Activated CD4-positive, alpha-beta T cell treated with anti-CD3 and anti-CD28 coated beads, Interleukin-2, amount 50 U/mL, for 48 hours (primary cell): ENCODE measurements around the gene NEK11.

ENCODE experiments used
- DNase-seq, 2 experiments: peaks; one replicate each; pipeline ENCODE4 v3.0.0-alpha.2; 2020

Gene NEK11

DNA sequence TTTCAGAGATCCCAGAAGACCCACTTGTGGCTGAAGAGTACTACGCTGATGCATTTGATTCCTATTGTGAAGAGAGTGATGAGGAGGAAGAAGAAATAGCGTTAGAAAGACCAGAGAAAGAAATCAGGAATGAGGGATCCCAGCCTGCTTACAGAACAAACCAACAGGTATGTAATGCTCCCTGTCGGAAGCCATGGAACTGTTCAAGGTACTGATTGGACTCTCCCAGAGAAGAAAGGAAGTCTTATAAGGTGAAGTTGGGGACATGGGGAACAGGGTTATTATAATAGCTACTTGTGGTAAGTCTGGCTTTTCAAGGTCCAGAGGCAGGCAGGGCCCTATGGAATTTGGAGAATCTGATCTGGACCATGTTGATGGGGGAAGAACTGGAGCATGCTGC lies 201.8 kb downstream of the NEK11 start:
- no peak for DNase-seq

DNA sequence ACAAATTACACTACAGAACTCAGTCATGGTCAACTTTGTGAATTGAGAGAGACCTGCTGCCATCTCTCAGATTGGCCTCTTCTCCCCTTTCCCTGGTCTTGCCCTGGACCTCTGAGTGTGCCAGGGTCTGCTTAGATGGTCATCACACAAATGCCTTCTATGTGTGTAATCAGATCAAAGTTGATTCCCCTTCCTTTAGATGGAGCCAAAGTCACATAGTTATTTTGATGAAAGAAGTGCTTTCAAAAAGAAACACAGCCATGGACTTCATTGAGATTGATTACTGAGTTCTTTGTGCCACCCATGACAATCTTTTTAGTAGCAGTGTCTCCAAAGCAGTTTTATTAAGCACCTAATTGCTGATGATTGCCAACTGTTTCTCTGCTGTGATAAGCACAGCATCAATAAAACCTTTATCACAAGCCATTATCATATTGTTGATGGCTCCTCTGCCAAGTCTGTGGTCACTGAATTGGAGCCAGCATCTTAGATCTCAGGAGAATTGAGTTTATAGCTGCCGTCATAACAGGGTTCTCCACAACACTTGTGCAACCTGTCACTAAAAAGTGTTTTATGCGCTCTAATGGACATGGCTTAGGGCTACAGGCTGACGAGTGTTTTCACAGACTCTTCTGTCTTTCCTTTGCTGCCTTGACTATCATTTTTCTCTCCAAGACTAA lies 205.2 kb downstream of the NEK11 start:
- no peak for DNase-seq

DNA sequence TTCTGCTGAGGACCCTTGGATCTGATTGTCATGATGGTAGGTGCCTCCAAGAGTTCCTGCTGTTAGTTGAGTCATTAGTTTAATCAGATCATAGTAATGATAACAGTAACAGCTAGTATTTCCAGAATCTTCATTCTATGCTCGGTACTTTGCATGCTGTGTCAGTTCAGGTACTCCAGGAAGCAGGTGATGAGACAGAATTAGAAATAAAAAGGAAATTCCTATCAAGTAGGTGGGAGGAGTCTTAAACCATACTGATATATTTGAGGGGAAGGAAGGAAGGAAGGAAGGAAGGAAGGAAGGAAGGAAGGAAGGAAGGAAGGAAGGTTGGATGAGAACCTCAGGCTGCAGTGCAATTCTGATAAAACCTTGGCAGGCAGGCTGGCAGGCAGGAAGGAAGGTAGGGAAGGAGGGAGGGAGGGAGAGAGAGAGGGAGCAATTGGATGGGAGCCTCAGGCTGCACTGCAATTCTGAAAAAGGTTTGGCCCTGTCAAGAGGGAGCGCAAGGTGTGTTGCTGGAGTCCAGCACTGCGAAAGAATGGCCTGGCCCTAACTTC lies 206.1 kb downstream of the NEK11 start:
- no peak for DNase-seq

DNA sequence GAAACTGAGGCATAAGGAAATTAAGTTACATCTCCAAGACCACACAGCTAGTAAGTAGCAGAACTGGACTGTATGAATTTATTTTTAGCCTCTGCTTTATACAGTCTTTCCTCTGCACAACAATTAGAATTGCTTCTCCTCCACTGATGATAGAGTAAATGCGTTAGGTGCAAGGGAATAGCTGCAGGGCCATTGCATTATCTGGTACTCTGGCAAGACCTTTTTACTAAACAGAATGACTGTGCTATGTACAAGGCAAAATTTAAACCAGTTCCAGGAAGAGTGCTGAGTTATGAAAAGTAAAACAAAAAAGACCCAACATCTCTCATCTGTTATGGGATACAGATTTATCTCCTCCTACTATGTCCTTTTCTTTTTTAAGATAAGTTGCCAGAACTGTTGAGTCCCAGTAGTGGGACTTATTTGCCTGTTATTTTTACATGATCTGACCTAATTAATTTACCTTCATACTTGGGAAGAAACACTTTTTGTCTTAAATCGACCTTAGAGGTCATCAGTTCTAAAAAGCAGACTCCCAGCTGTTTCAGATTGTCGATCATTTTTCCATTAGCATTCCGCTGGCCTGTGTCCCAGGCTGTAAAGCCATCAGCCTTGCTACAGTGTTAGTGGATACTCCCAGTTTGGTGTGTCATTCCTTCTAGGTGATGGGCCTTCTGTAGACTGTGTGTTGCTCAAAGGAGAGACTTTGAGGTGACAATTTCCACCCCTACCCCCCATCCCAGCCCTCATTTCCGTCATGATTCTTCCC lies 207.4 kb downstream of the NEK11 start:
- no peak for DNase-seq

DNA sequence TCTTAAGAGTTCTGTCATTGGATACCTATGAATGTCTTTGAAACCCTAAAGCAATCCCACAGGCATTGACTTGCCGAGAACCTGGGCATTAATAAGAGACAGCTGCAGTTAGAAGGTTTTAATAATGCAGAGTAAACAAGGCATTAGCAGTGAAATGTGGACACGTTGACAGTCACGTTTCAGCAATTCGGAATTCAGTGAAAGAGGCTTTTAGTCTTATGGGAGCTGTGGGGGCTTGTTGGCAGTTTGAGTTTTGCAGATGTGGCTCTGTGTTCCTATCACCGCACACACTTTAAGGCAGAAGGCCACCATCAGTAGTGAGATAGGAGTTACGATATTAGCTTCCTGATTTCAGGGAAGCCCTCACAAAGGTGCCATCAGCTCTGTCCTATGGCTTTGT lies 209.7 kb downstream of the NEK11 start:
- DNase-seq, result no peak

- DNase-seq, result no peak
Observed at GRCh38 chr3:131238496-131238895, 211.8 kb downstream of the NEK11 start.

- DNase-seq, result no peak
Observed at GRCh38 chr3:131239267-131239666, 212.6 kb downstream of the NEK11 start.

DNA sequence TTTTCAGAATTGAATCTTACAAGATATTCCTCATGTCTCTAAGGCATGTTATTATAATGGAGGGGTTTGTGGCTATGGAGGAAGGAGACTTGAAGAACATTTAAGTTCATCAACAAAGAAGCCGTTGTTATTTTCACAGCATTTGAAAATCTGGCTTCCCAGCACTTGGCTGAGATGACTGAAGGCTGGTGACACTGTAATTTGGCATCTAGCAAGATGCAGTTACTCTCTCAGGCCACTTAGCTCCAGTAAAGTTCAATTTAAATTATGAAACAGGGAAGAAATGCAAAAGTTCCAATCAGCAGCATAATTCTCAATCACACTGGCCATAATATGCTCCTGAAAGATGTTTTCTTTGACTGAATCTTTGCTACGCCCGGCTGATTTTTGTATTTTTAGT lies 215.5 kb downstream of the NEK11 start:
- DNase-seq, result no peak

DNA sequence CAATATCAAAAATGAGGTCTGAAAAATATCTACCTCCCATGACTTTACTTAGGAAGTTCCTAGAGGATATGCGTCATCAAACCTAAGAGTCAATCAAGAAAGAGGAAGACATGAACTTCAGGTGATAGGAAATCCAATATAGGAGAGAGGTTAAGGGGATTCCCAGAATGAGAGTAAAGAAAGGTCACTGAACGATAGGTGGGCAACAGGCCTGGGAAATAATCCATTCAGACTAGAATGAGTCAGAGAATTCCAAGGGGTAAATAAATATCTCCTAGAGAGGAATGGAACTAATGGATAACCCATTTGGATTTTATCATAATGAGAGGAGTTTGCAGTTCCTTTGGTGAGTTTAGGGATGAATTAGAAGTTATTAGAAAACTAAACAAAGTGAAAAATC lies 223.8 kb downstream of the NEK11 start:
- no peak for DNase-seq

GRCh38 chr3:131260525-131260924 lies 233.8 kb downstream of the NEK11 start:
- DNase-seq, result no peak

- no peak for DNase-seq
Observed at GRCh38 chr3:131261104-131261503, 234.4 kb downstream of the NEK11 start.

GRCh38 chr3:131275556-131275955 lies 248.9 kb downstream of the NEK11 start:
- no peak for DNase-seq

DNA sequence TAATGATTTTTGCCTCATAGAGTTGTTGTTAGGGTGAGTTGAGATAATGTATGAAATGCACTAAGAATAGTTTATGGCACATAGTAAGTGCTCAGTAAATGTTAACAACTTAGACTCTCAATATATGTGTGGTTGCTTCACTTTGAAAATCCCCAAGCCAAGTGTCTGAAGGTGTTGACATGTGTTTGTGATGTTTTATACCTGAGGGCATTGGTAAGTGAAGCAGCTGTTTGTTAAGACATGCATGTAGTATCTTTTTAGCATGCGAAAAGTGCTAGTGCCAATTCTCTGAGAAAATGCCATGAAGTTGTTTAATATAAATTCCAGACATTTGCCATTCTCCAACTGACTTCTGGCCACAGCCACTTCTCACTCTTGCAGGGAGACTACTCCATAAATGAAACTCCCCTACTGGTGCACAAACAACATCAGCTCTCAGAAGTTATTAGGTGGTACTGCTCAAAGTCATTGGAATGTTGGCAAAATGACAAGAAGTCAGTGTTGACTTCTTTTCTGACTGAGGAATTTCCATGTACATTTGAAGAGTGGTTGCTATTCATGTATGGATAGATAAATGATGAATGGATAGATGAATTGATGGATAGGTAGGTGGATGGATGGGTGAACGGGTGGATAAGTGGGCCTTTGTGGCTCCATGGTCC lies 251.3 kb downstream of the NEK11 start:
- DNase-seq, result no peak

- no peak for DNase-seq
Observed at GRCh38 chr3:131279577-131279976, 252.9 kb downstream of the NEK11 start.

DNA sequence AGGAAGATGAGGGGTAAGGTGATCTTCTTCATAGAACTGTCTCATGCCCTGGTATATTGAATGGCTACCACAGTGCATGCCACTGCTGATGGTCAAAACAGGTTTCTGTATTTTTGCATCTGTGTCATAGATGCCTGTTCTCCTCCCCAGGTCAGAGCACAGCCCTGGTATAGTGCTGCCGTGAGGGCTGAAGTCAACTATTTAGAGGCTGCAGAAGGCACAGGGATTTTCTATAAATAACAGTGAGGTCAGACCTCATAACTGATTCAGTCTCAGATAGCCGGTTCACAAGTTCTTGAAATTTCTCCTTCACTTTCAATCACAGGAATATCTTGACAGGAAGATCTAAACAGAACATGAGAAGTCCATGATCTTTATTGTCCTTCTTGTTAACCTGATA lies 255.7 kb downstream of the NEK11 start:
- DNase-seq, result no peak

DNA sequence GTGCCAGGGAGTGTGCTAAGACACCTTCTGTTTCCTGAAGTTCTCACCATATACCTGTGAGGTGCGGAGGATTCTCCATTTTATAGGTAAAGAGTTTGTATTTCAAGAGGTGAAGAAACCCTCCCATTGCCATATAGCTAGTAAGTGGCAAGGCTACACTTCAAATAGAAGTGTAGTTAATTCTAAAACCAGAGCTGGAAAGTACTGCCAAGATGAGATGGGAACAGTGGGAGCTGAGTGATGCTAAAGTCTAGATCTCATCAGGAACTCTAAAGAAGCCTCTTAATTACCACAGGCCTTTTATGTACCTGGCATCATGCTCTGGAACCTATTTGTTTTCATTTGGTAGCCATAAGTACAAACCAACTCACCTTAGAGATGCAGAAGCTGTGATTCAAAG lies 256.3 kb downstream of the NEK11 start:
- DNase-seq, result no peak

GRCh38 chr3:131283862-131284261 lies 257.2 kb downstream of the NEK11 start:
- DNase-seq, result no peak

DNA sequence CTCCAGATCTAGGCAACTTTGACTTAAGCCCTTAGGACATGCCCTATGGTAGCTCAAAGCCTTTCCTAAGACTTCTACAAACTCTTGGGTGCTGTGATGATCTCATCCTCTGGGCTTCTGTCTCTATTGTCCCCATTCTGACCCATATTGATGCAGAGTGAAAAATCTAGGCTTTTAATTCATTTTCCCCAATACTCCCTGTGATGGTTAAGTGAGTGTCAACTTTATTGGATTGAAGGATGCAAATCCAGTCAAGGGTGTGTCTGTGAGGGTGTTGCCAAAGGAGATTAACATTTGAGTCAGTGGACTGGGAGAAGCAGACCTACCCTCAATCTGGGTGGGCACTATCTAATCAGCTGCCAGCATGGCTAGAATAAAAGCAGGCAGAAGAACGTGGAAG lies 257.6 kb downstream of the NEK11 start:
- DNase-seq, result no peak

GRCh38 chr3:131285456-131285855 lies 258.8 kb downstream of the NEK11 start:
- no peak for DNase-seq

- no peak for DNase-seq
Observed at GRCh38 chr3:131299836-131300235, 273.2 kb downstream of the NEK11 start.

GRCh38 chr3:131303848-131304247 lies 277.2 kb downstream of the NEK11 start:
- no peak for DNase-seq

DNA sequence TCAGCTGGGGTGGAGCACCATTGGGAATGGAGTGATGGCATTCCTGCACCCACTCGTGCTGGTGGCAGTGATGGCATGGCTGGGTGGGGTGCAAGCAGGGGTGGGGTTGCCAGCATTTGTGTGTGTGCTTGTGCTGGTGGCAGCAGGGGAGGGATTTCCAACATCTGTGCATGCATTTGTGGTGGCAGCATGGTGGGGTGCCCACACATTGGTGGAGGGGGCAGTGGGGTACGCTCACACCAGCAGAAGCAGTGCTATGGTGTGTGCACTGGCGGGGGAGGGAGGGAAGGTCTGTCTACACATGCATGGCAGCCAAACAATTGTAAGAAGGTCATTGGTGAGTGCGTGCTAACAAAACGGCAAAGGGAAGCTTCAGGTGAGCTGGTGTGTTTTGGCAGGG lies 278.2 kb downstream of the NEK11 start:
- no peak for DNase-seq

DNA sequence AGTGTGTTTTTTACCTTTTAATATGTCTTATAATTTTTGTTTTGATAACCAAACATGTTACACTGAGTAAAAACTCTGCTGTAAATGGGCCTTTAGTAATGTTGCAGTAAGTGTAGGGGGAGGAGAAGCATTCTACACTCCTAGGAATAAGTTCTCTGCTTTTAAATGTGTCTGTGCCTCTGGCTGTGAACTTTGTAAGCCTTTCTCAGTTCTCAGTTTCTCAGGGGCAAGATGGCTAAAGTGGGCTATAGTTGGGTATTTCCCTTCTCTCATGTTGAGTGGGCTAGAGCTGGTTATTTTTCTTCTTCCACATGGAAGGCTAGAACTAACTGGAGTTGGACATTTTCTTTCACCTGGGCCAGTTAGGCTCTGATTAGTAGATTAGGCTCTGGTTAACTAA lies 279.6 kb downstream of the NEK11 start:
- no peak for DNase-seq

DNA sequence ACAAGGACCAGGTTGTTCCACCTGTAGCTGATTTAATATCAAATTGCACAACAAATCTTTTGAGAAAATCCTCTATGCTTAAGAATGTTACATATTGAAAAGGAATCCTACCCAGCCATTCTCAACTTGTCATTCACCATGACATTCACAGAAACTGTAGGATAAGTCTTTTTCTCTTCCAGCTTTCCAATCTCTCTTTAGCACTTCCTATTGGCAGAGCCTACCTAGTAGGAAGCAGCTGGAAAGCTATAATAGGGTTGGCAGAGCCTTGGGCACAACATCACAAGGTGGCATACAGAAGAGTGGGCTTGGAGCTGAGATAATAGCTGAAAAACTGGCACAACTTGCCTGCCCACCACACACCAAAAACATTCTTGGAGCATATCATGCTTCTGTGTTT lies 287.6 kb downstream of the NEK11 start:
- no peak for DNase-seq
